Pancreas (tissue), 10 donors: ENCODE results near the gene ANKDD1B. TPM values are rescaled to one million over a fixed set of nuclear protein-coding genes. Genes with fewer than 3 reads are reported as not detected.
"Not testable (repeated sequence)": the region's sequence is repeated elsewhere in the genome, so short reads cannot be mapped to it uniquely, and the experiment has no call there.

Source experiments
- ATAC-seq, 4 donors: fragments of 200-7000 bp; cut with Tn5 transposase; one replicate each; pipeline versions ENCODE4 v1.8.0 to v1.9.1; 2020; ENCODE audit warnings: mild to moderate bottlenecking in 4 of 4, moderate library complexity in 4 of 4
- DNase-seq, 6 donors: peaks; one replicate each; pipeline ENCODE4 v3.0.0-alpha.2; 2020
- FAIRE-seq: peaks from 2 replicates; lab custom pipeline; 2012; peaks lifted over from hg19 to GRCh38; lab: Jason Lieb, UNC
- H3K27ac ChIP-seq, 4 donors: fragments of 200-600 bp; sonication (generic); 1 replicate in 3 of 4; 2 replicates in 1 of 4; pipeline versions ENCODE4 v1.5.0 to v1.8.0; 2020
- H3K27me3 ChIP-seq, 4 donors: fragments of 200-600 bp; one replicate each; pipeline ENCODE4 v1.8.0; 2021
- H3K36me3 ChIP-seq, 3 donors: fragments of 200-600 bp; sonication (generic) in 1 of 3; one replicate each; pipeline versions ENCODE4 v1.5.0 to v1.8.0; 2020 to 2021
- H3K4me1 ChIP-seq, 3 donors: fragments of 200-600 bp; one replicate each; pipeline ENCODE4 v1.8.0; 2021
- H3K4me3 ChIP-seq, 4 donors: fragments of 200-600 bp; sonication (generic) in 2 of 4; one replicate each; pipeline versions ENCODE4 v1.5.0 to v1.8.0; 2020 to 2021
- H3K9me3 ChIP-seq, 4 donors: fragments of 200-600 bp; one replicate each; pipeline ENCODE4 v1.8.0; 2021
- WGBS, 2 donors: extraction: QIAGEN DNeasy Blood & Tissue Kit; methylation state at CpG; one replicate each; pipeline ENCODE4 v1.1.7; 2013; 5-methylcytosine and 5-hydroxymethylcytosine counted together
- intact Hi-C, 3 donors: fragments of 100-400 bp; cut with DNase I; formaldehyde crosslinking; loops; one replicate each; pipeline versions ENCODE4 v1.11.1 to v1.14.2; 2022
- polyA plus RNA-seq, 2 donors: library from polyadenylated mRNA; stranded (reverse); fragments of 200-250 nt; gene quantifications; one replicate each; pipeline ENCODE4 v1.2.3, GENCODE V29; 2013
- total RNA-seq, 6 donors: library from RNA; stranded (reverse); fragmentation: NEBNext Ultra II Directional in 4 of 6; extraction: Animal tissue kit (Norgen Biotek cat#: 25700) in 4 of 6; gene quantifications; one replicate each; pipeline versions ENCODE4 v1.2.1 to v1.2.4, GENCODE V29; 2021 to 2023
- TF ChIP-seq, protein P1 (sequence below), 4 donors: fragments of 200-600 bp; sonication (generic) in 3 of 4; IDR thresholded peaks; one replicate each; pipeline versions ENCODE4 v1.5.0 to v1.8.0; 2021; ENCODE audit warnings: antibody characterized with exemption in 4 of 4
- donor health status: healthy with polysubstance abuse.
- donor health status: DM: no; HTN: no; CAD: no; lungs with moderate emphysema.
- donor health status: DM: no; HTN: no; CAD: no.
- donor health status: control.
- donor health status: control.
- donor health status: Bipolar disorder and iron deficiency.
- donor health status: DM: yes; HTN: yes; CAD: no.
- donor health status: DM: no; HTN: no; CAD: no.
- donor health status: DM: no; HTN: no; CAD: no.
- donor health status: DM: yes; HTN: yes; CAD: no.

Gene ANKDD1B
- total and polyA plus RNA-seq, 8 donors = 0.38 to 1.3 (median 0.60) TPM

DNA sequence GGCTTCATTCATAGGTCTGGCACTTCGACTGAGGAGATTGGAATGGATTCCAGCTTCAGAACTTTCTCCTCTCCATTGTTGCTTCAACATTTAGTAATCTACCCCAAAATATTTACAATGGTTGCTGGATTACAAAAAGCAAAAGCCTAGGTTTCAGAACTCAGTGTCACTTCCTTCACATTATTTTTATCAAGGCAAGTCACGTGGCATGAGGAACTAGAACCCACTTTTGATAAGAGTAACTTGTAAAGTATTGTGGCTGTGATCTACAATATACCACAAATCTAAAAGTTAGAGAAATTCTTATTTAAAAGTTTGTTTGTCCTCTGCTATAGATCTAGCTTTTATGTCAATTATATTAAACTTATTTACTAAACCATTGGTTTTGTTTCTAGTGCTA, 39.7 kb upstream of the ANKDD1B start:
- Histone ChIP-seq H3K36me3 (peaks cover 0 to under 1% (median 0%) of the 10 kb centered on the region in 3 donors), H3K27ac (no peak overlapping the region), H3K27me3 (no peaks in the 10 kb centered on the region), H3K9me3 (no peaks in the 10 kb centered on the region), H3K4me1 (peaks cover 0 to 5% (median 0%) of the 10 kb centered on the region in 3 donors), H3K4me3 (no peak overlapping the region)
- intact Hi-C loops = no loop called here
- FAIRE-seq (no peak), ATAC-seq (no peak), DNase-seq (no peak)
- WGBS, 2 donors = 69 to 75% methylated on average over 2 of the region's 2 CpGs
- TF ChIP-seq, protein P1, sequence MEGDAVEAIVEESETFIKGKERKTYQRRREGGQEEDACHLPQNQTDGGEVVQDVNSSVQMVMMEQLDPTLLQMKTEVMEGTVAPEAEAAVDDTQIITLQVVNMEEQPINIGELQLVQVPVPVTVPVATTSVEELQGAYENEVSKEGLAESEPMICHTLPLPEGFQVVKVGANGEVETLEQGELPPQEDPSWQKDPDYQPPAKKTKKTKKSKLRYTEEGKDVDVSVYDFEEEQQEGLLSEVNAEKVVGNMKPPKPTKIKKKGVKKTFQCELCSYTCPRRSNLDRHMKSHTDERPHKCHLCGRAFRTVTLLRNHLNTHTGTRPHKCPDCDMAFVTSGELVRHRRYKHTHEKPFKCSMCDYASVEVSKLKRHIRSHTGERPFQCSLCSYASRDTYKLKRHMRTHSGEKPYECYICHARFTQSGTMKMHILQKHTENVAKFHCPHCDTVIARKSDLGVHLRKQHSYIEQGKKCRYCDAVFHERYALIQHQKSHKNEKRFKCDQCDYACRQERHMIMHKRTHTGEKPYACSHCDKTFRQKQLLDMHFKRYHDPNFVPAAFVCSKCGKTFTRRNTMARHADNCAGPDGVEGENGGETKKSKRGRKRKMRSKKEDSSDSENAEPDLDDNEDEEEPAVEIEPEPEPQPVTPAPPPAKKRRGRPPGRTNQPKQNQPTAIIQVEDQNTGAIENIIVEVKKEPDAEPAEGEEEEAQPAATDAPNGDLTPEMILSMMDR (IDR thresholded peaks at IDR 0.05) = no peak

DNA sequence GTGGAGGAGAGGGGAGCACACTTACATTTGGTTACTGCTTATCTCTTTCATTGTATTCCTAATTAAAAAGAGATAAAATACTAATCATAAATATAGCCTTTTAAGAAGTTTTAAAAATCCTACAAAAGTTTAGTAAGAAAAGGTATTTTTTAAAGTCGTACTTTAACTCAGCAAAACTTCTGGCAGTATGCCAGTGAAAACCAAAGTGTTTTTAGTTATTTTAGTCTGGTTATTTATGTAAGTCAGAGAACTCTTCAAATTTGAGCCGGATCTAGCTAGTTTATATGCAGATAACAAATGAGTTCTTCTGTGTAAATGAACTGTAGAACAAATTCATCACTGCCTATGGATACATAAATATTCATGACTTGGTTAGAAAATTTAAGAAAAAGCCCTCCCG, 36.5 kb upstream of the ANKDD1B start:
- Histone ChIP-seq H3K4me1 (no peaks in the 10 kb centered on the region), H3K36me3 (peaks cover 0 to 12% (median 7%) of the 10 kb centered on the region in 3 donors), H3K27ac (no peak overlapping the region), H3K27me3 (no peaks in the 10 kb centered on the region), H3K4me3 (no peak overlapping the region), H3K9me3 (no peaks in the 10 kb centered on the region)
- FAIRE-seq (peak; percentile 73), DNase-seq (no peak), ATAC-seq (no peak)
- 74 to 75% methylated on average over 3 of the region's 3 CpGs for WGBS, 2 donors
- TF ChIP-seq, protein P1 (IDR thresholded peaks at IDR 0.05) = no peak
- intact Hi-C loops = no loop called here

DNA sequence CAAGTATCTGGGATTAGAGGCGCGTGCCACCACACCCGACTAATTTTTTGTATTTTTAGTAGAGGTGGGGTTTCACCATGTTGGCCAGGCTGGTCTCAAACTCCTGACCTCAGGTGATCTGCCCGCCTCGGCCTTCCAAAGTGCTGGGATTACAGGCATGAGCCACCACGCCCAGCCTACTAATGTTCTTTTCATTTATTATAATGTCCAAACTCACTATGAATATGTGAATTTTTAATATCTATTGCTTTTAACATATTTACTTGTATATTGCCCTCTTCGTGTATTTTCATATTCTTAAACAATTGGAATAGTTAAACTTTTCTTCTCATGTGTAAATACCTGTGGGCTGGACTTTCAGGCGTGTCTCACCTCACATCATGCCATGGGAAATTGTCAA, 33.0 kb upstream of the ANKDD1B start:
- FAIRE-seq, H3K27me3 ChIP-seq, ATAC-seq, H3K27ac ChIP-seq, H3K9me3 ChIP-seq, H3K4me1 ChIP-seq, DNase-seq, intact Hi-C loops, H3K4me3 ChIP-seq: not testable (repeated sequence)
- H3K36me3 ChIP-seq = peaks cover 0 to 12% (median 7%) of the 10 kb centered on the region in 3 donors
- 91 to 92% methylated on average over 8 of the region's 8 CpGs for WGBS, 2 donors

DNA sequence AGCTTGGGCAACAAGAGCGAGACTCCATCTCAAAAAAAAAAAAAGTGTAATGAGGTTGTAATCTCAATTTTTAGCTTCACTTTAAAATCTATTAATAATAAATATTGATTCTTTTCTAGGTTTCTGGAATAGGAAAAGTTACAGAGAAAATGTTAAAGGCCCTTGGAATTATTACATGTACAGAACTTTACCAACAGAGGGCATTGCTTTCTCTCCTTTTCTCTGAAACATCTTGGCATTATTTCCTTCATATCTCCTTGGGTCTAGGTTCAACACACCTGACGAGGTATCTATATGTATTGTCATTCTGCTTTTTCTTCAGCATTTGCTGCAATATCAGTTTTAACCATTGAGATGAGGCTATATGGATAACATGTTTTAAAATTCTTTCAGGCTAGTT, 26.6 kb upstream of the ANKDD1B start:
- FAIRE-seq (no peak), ATAC-seq (no peak)
- H3K36me3 ChIP-seq = no peaks in the 10 kb centered on the region

GRCh38 chr5:75588666-75589065, 22.6 kb upstream of the ANKDD1B start:
- intact Hi-C loops = no loop called here
- no peak overlapping the region for H3K4me3 ChIP-seq
- H3K4me1 ChIP-seq = no peaks in the 10 kb centered on the region
- no peak for ATAC-seq
- H3K36me3 ChIP-seq = no peaks in the 10 kb centered on the region
- no peaks in the 10 kb centered on the region for H3K9me3 ChIP-seq
- WGBS, 2 donors = 89 to 91% methylated on average over 3 of the region's 3 CpGs
- no peak overlapping the region for H3K27ac ChIP-seq
- TF ChIP-seq, protein P1 (IDR thresholded peaks at IDR 0.05) = no peak
- no peaks in the 10 kb centered on the region for H3K27me3 ChIP-seq
- FAIRE-seq = no peak
- no peak for DNase-seq

More for the DNA sequence above, 26.6 kb upstream of the ANKDD1B start:
- DNase-seq = no peak
- Histone ChIP-seq H3K9me3 (no peaks in the 10 kb centered on the region), H3K4me3 (no peak overlapping the region), H3K4me1 (no peaks in the 10 kb centered on the region), H3K27ac (no peak overlapping the region), H3K27me3 (no peaks in the 10 kb centered on the region)
- intact Hi-C loops = no loop called here
- 68 to 70% methylated on average over 2 of the region's 2 CpGs for WGBS, 2 donors
- TF ChIP-seq, protein P1 (IDR thresholded peaks at IDR 0.05) = no peak
